Measurements from ENCODE around the gene RASSF7. TPM values are rescaled to one million over a fixed set of nuclear protein-coding genes. Genes with fewer than 3 reads are reported as not detected.

The RASSF7 gene
- total RNA-seq, 1 experiment from 2014 or later = 32.5 TPM

- no peak overlapping the region for H3K27ac Mint-ChIP-seq
Measured at GRCh38 chr11:558503-558902, 2.3 kb upstream of the RASSF7 start.

GRCh38 chr11:559020-559620, 1.6 kb upstream of the RASSF7 start:
- no peak overlapping the region for H3K4me3 Mint-ChIP-seq
- TF ChIP-seq ZNF423 (CRISPR knock-in tag; IDR thresholded peaks at IDR 0.05) = no peak
- no peaks in the 10 kb centered on the region for H3K9me3 Mint-ChIP-seq
- ATAC-seq (no peak), DNase-seq (ENCODE audit: low spot score) (no peak)
- peaks cover 28% of the 10 kb centered on the region for H3K27me3 Mint-ChIP-seq (ENCODE audit: low read depth)
- no peak overlapping the region for H3K27ac Mint-ChIP-seq
- 0 out of 2 replicates have a peak, but pooled peaks cover 3% of the 10 kb centered on the region for H3K36me3 Mint-ChIP-seq
- POLR2A ChIA-PET = interaction anchor here (0.8 to 1.4 kb wide), 2 partner anchors 9 to 17 kb away, joined by 3 to 5 read pairs; no protein-coding TSS in a partner anchor
- peaks cover 16% of the 10 kb centered on the region for H3K4me1 Mint-ChIP-seq
- CTCF ChIA-PET = interaction anchor here (0.6 to 1.9 kb wide), 8 partner anchors 10 to 224 kb away, joined by 3 to 6 read pairs (median 4); partner anchors contain the start of gene PHRF1

More at GRCh38 chr11:558503-558902, 2.3 kb upstream of the RASSF7 start:
- TF ChIP-seq TCF7 (CRISPR knock-in tag; IDR thresholded peaks at IDR 0.05; ENCODE audit: low read depth) (no peak), FOXP4 (CRISPR knock-in tag; IDR thresholded peaks at IDR 0.05) (no peak), GRHL2 (CRISPR knock-in tag; IDR thresholded peaks at IDR 0.05; ENCODE audit: insufficient replicate concordance, severe bottlenecking) (no peak), E2F1 (CRISPR knock-in tag; IDR thresholded peaks at IDR 0.05) (no peak), ZNF671 (CRISPR knock-in tag; IDR thresholded peaks at IDR 0.05) (no peak)
- ChIA-PET POLR2A (no interaction called here), CTCF (interaction anchor here (1.6 kb wide), 1 partner anchor 170 kb away, joined by 6 read pairs; no protein-coding TSS in a partner anchor)
- H3K27me3 Mint-ChIP-seq (ENCODE audit: low read depth) = peaks cover 28% of the 10 kb centered on the region
- H3K4me3 Mint-ChIP-seq = no peak overlapping the region
- ATAC-seq (no peak), DNase-seq (ENCODE audit: low spot score) (no peak)
- H3K36me3 Mint-ChIP-seq = no peaks in the 10 kb centered on the region
- H3K9me3 Mint-ChIP-seq = no peaks in the 10 kb centered on the region
- H3K4me1 Mint-ChIP-seq = peaks cover 13% of the 10 kb centered on the region

- H3K27me3 Mint-ChIP-seq (ENCODE audit: low read depth) = peaks cover 28% of the 10 kb centered on the region
- ATAC-seq (peak; percentile 2), DNase-seq (ENCODE audit: low spot score) (peak; percentile 59)
- ChIA-PET POLR2A (interaction anchor here (0.8 to 1.4 kb wide), 2 partner anchors 9 to 16 kb away, joined by 3 to 5 read pairs; no protein-coding TSS in a partner anchor), CTCF (interaction anchor here (0.6 to 1.9 kb wide), 8 partner anchors 9 to 224 kb away, joined by 3 to 6 read pairs (median 4); partner anchors contain the start of gene PHRF1)
- no peaks in the 10 kb centered on the region for H3K9me3 Mint-ChIP-seq
- peak overlapping the region; percentile 88 for H3K27ac Mint-ChIP-seq
- 0 out of 2 replicates have a peak, but pooled peaks cover 3% of the 10 kb centered on the region for H3K36me3 Mint-ChIP-seq
- H3K4me1 Mint-ChIP-seq = peaks cover 20% of the 10 kb centered on the region
- H3K4me3 Mint-ChIP-seq = peak overlapping the region; percentile 72
- no peak for TF ChIP-seq ZNF281 (CRISPR knock-in tag; IDR thresholded peaks at IDR 0.05)
- TF ChIP-seq ZNF121 (CRISPR knock-in tag; IDR thresholded peaks at IDR 0.05) = peak; percentile 76
- no peak for TF ChIP-seq ZNF232 (CRISPR knock-in tag; IDR thresholded peaks at IDR 0.05)
- TF ChIP-seq MXD4 (CRISPR knock-in tag; IDR thresholded peaks at IDR 0.05; ENCODE audit: borderline replicate concordance) = no peak
- no peak for TF ChIP-seq PRDM15 (CRISPR knock-in tag; IDR thresholded peaks at IDR 0.05)
- TF ChIP-seq FOXK1 (CRISPR knock-in tag; IDR thresholded peaks at IDR 0.05) = no peak
- no peak for TF ChIP-seq PRRX2 (CRISPR knock-in tag; IDR thresholded peaks at IDR 0.05)
Measured at GRCh38 chr11:559712-560304, 962 bp upstream of the RASSF7 start.
